IPS DF 4.7 (cell line): Measurements from ENCODE around the gene AEN.
A peak's percentile ranks its signal among the peaks of the same experiment; 100 is the strongest.
"Not testable (repeated sequence)": the region's sequence is repeated elsewhere in the genome, so short reads cannot be mapped to it uniquely, and the experiment has no call there.

Experiments
- DNase-seq: peaks from one replicate; pipeline ENCODE4 v3.0.0-alpha.2; 2013; ENCODE audit warnings: low spot score; ENCODE audit errors: extremely low read depth

AEN gene

DNA sequence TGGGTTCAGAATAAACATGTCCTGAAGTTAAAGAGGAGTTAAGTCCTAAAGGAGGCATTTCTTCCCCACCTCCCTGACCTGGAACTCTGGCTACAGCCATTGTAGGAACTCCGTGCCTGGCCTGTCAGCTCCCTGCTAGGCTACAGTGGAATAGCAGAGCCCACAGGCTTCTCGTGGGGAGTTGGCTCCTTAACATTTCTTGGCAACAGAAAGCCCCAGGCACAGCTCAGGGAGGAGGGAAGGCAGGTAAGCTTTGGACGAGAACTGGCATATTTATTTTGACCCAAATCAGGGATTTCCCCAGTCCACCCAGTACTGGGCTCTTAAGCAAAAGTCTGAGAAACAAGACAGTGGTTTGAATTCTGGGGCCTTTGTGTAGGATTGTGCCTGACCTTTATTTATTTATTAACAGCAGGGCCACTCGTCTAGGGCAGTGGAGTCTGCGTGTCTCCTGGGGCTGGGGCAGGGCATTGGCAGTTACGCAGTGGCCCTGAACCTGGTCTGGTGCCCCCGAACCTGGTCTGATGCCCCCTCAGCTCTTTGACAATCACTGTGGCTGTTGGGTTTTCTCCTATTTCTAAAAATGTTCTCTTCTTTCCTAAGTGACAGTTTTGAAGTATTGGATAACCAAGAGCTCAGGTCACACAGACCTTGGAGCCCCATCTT lies 9.8 kb downstream of the AEN start:
- no peak for DNase-seq

DNA sequence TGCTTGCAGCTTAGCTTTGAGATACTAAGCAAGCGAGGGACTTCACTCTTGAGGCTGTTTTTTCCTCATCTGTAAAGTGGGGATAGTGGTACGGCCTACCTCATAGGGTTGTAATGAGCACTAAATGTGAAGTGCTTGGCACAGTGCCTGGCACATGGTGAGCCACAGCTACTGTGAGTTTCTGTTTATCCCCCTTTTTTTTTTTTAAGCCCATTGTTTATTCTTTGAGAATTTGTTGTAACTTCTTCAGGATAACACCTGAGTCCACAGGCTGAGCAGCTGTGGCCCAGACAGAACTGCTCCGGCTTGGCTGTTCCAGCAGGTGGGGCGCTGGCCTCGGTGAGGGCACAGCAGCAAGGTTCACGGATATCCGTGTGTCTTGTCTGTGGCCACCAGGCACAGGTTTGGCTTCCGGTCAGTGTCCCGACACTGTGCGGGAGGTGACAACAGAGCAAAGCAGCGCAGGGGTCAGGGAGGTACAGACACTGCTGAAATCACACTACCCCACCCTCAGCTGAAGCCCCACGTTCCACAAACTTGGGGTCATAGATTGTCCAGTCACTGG lies 10.4 kb downstream of the AEN start:
- DNase-seq, result no peak

GRCh38 chr15:88632797-88633196 lies 11.7 kb downstream of the AEN start:
- not testable (repeated sequence) for DNase-seq

DNA sequence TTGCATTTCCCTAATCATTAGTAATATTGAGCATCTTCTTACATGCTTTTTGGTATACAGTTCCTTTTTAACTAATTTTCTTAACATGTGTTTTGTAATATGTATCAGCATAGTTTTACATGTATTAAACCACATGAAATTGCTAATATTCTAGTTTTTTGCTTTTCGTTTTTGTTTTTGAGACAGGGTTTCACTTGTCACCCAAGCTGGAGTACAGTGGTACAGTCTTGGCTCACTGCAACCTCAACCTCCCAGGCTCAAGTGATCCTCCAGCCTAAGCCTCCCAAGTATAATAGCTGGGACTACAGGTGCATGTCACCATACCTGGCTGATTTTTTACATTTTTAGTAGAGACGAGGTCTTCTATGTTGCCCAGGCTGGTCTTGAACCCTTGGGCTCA lies 13.3 kb downstream of the AEN start:
- no peak for DNase-seq

DNA sequence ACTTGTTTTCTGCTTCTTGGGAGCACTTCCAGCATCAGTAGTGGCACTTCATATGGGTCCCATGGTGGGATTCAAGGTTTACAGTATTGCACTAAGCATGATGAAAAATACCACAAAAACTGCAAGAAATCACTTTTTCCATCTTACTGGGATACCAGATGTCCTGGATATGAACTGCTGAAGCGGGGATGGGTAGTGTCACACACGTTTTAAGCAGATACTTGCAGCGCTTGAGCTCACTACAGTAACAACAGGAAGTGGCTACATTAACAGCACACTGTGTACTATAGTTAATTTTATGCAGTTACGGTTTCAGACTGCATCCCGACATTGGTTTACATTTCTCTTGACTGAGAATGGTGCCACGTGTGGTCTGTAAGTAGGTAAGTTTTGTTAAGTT lies 14.2 kb downstream of the AEN start:
- DNase-seq, result no peak

GRCh38 chr15:88636050-88636449 lies 14.9 kb downstream of the AEN start:
- no peak for DNase-seq

- DNase-seq, result no peak
These were observed 15.5 kb downstream of the AEN start for GRCh38 chr15:88636654-88637053.

DNA sequence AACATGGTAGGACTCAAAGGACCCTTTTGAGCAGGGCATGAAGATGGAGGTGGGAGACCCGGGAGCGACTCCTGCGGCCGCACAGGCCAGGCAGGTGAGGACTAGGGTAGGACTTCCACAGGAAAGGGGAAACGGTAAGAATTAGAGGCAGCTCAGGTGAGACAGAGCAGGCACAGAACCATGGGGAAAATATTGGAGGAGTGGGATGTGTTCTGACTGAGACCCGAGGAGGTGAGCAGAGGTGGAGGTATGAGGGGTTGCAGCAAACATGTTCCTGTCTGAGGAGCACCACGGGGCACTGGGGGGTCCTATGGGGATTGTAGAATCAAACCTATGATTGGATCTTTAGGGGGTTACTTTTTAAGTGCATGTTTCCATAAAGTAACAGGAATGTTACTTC lies 16.3 kb downstream of the AEN start:
- no peak for DNase-seq

DNA sequence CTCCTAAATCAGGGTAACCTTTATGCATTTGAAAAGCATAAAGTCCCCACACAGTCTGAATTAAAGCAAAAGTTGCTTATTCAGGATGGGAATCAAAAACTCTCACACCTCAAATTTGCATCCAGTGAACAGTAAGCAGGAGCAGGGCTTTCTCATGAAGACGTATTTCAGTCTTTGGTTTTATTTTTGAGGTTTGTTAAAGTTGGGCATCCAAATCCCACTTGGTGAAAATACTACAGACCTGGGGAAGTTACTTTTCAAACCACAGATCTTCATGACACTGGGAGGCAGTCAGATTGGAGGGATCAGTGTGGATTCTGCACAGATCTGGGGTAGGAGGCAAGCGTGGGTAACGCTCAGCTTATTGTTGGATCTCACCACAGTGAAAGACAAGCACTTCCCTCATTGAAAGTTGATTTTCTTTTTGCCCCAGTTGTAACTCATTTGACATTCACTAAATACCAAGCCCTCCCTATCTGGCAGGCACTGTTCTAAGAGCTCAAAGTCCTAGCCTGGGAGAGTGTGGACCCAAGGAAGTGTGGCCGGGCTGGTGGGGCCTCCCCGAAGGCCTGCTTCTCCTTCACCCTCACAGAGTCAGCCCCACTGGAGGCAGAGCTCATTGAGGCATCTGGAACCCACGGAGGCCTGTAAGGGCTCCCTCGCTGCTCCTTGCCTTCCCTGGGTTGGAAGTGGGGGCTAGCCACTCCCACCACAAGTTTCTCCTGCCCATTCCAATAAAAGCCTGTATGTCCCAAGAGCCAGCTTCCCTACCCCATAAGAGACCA lies 16.9 kb downstream of the AEN start:
- DNase-seq, result no peak

GRCh38 chr15:88638626-88639372 lies 17.7 kb downstream of the AEN start, which contains the start of gene ISG20:
Gene ISG20 (plus strand): TSS chr15:88639016. CDS start chr15:88639367, 351 bp downstream.
- peak; percentile 79 for DNase-seq

DNA sequence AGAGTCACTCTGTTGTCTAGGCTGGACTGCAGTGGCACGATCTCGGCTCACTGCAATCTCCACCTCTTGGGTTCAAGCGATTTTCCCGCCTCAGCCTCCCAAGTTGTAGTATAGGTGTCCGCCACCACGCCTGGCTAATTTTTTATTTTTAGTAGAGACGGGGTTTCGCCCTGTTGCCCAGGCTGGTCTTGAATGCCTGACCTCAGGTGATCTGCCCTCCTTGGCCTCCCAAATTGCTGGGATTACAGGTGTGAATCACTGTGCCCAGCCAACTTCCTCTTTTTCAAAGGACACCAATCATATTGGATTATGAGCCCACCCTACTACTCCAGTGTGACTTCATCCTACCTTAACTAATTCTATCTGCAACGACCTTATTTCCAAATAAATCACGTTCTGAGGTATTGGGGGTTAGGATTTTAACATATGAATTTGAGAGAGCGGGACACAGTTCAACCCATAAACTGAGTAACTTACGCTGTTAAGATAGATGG lies 20.9 kb downstream of the AEN start:
- DNase-seq, result no peak

DNA sequence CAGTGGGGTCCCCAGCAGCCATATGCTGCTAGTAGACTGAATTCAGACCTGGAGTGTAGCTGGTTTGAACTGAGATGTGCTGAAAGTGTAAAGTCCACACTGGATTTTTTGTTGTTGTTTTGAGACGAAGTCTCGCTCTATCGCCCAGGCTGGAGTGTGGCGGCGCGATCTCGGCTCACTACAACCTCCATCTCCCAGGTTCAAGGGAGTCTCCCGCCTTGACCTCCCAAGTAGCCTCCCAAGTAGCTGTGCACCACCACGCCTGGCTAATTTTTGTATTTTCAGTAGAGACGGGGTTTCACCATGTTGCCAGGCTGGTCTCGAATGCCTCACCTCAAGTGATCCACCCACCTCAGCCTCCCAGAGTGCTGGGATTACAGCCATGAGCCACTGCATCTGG lies 21.4 kb downstream of the AEN start:
- not testable (repeated sequence) for DNase-seq

DNA sequence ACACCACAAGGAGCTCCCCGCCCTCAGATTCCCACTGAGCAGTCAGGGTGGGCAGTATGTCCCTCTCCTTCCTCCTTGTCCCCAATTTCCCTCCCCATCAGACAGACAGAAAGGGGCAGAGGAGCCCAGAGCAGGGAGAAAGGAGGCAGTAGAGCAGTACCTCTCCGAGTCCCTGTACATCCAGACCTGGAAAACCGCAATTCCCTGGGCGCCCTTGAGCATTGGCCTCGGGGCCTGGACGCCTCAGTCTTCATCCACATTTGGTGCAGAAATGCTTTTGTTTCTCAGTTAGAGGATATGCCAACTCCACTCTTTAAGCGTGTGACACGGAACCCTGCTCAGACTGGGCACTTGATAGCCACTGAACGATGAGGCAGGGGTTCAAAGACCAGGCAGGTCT lies 23.6 kb downstream of the AEN start:
- no peak for DNase-seq

DNA sequence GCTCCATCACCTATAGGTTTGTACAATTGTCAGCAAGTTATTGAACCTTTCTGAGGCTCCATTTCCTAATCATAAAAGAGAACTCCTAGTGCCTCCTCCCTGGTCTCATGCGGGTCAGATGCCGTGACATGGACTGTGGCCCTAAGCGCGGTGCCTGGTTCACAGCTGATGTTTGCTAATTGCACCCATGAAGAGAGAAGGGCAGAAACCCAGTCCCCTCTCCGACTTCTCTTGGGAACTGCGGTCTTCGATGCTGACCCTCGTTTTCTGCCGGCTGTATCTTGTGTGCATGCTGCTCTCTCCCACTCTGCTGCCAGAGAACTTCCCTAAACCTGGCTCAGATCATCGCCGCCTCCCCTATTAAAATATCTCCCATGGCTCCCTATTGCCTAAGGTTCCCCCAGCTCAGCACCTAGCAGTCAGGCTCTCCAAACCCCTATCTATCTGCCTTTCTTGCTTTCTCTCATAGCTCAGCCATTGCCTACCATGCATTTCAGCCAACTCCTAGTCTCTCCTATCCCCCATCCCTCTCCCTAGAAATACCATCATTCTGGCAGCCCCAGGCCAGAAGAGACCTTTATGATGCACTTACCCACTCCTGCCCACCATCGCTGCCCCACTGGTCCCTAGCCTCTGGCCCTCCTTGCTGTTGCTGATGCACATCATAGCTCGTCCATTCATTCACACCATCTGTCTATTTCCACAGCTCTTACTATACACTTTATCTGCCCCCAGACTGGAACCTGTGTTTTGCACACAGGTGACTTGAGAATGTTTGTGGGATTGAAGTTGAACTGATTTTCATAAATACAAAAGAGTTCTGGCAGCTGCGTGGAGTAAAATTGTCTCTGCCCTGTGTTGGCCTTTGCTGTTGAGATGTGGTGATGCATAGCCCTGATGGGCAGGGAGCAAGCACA lies 24.3 kb downstream of the AEN start:
- no peak for DNase-seq

GRCh38 chr15:88646088-88646405 lies 24.9 kb downstream of the AEN start:
- no peak for DNase-seq

GRCh38 chr15:88646951-88647350 lies 25.8 kb downstream of the AEN start:
- DNase-seq, result no peak

- DNase-seq, result no peak
These were observed 26.4 kb downstream of the AEN start for GRCh38 chr15:88647351-88648105.

DNA sequence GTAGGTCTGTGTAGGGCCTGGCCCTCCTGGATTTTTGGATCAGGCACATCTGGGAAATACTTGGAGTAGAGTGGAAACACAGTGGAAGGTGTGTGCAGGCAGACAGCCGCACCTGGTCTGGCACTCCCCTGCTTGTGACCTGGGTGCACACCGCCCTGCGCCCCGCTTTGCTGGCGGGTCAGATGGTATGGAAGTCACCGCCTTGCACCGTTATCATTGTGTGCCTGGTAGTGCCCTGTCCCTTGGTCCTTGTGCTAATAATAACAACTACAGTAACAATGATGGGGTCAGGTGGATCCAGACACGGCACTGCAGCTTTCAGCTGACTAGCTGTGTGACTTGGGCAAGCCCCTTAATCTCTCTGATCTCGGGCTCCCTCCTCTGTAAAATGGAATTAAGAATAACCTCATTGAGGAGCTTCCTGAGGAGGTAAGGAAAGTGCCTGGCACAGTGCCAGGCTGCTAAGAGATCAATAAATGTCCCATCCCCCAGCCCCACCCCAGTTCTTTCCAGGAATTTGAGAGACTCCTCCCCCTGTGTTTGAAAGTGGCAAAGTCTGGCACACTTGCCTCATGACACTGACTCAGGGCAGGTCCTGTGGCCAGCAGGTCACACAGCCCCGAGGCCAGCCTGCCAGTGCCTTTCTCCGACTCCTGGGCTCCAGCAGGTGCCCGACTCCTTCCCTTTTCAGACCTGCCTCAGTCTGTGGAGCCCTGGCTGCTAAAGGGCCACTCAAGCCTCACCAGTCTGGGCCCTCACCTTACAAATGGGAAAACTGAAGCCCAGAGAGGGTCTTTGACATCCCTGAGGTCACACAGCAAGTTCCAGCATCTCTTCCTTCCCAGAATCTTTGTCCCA lies 27.4 kb downstream of the AEN start:
- no peak for DNase-seq

GRCh38 chr15:88649286-88649733 lies 28.2 kb downstream of the AEN start:
- DNase-seq, result no peak
